NCI-H1436 treated with DMSO at 0.1 percent for 48 hours (cell line): ENCODE results near the gene ATF6.

Experiments used
- DNase-seq: peaks from one replicate; lab custom pipeline; 2025; lab: John Stamatoyannopoulos, UW

Gene ATF6

GRCh38 chr1:161999301-162000052, 233.4 kb downstream of the ATF6 start:
- DNase-seq: no peak

- no peak for DNase-seq
These were observed 233.9 kb downstream of the ATF6 start for GRCh38 chr1:162000053-162000420.

- no peak for DNase-seq
These were observed 237.1 kb downstream of the ATF6 start for GRCh38 chr1:162003061-162003829.

GRCh38 chr1:162003830-162004215, 237.7 kb downstream of the ATF6 start:
- DNase-seq: no peak

DNA sequence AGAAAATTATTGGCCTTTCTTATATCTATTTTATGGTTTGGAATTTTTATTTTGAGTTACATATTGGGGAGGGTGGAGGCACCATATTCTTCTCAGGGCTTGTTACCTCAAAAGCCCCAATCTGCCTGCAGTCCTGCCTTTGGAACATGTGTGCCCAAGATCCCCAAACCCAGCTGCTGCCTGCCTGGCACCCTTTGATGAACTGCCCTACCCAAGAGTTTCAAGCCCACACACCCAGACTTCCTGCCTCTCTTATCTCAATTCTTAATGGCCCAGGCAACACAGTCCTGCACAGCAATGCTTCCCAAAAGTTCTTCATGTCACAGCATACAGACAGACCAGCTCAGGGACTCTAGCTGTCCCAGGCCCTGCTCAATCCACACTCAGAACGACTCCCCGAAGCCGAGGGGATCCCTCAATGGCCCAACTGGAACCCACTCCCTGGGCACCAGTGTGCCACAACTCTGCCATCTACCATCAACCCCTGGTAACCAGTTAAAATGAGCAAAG, 238.4 kb downstream of the ATF6 start:
- DNase-seq: no peak

DNA sequence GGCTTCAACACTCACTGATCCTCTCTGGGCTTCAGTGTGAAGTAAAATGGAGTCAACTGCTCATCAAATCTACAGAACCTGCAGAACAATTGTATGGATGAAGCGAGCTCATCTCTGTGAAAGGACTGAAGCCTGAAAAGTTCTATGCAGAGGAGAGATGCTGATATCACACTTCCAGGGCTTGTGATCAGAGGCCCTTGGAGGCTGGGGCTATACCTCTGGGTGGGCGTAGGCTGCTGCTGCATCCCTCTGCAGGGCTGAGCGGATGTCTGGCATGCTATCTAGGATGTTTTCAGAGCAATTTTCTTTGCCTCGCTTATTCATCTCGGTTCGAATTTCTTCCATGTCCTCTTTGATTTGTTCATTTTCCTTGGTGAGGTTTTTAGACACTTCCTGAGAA, 240.0 kb downstream of the ATF6 start:
- no peak for DNase-seq

GRCh38 chr1:162007466-162007865, 241.3 kb downstream of the ATF6 start:
- DNase-seq: no peak

- no peak for DNase-seq
These were observed 242.7 kb downstream of the ATF6 start for GRCh38 chr1:162008799-162009198.

DNA sequence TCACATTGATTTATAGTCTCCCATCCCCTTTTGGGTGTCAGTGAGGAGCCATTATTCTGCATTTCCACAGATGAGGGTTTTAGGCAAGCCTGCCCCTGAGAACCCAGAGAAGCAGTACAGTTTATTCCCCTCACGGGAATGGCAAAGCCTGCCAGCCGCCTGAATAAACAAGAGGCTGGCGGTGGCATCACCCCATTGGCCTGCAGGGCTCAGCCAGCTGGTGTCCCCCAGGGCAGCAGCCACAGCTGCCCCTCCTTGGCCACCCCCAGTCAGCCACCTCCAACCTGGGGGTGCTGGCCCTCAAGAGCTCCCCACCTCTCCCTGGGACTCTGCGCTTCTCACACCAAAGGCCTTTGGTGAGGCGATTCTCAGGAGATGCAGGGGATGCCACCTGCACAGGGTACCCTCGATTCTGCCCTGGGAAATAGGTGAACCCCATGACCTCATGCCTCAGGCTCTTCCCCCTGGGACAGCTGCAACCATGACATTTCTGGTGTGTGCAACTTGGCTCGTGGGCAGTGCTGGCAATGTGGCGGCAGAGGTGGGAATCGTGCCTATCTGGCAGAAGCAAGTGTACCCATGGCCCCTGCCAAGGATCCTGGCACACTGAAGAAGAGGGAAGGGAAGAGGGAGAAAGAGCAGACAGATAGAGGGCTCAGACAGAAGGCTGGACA, 243.5 kb downstream of the ATF6 start:
- DNase-seq: no peak

GRCh38 chr1:162010175-162010506, 244.0 kb downstream of the ATF6 start:
- DNase-seq: no peak

- DNase-seq: no peak
These were observed 245.4 kb downstream of the ATF6 start for GRCh38 chr1:162011337-162012012.

DNA sequence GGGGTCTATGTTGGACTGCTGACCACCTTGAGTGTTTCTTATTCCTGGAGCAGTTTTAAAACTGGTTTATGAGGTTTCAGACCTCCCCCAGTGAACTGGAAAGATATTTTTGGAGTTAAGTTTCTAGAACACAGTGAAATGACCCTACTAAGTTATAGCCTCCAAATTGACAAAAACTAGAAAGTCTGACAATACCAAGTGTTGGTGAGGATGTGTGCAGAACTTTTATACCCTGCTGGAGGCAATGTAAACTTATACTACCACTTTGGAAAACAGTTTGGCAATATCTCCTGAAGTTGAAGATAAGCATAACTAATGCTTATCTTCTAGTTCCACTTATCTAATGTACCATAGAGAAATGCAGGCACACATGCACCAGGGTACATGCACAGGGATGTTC, 247.2 kb downstream of the ATF6 start:
- DNase-seq: no peak
